ENCODE results near the gene ITIH3.

Gene ITIH3, protein sequence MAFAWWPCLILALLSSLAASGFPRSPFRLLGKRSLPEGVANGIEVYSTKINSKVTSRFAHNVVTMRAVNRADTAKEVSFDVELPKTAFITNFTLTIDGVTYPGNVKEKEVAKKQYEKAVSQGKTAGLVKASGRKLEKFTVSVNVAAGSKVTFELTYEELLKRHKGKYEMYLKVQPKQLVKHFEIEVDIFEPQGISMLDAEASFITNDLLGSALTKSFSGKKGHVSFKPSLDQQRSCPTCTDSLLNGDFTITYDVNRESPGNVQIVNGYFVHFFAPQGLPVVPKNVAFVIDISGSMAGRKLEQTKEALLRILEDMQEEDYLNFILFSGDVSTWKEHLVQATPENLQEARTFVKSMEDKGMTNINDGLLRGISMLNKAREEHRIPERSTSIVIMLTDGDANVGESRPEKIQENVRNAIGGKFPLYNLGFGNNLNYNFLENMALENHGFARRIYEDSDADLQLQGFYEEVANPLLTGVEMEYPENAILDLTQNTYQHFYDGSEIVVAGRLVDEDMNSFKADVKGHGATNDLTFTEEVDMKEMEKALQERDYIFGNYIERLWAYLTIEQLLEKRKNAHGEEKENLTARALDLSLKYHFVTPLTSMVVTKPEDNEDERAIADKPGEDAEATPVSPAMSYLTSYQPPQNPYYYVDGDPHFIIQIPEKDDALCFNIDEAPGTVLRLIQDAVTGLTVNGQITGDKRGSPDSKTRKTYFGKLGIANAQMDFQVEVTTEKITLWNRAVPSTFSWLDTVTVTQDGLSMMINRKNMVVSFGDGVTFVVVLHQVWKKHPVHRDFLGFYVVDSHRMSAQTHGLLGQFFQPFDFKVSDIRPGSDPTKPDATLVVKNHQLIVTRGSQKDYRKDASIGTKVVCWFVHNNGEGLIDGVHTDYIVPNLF

DNA sequence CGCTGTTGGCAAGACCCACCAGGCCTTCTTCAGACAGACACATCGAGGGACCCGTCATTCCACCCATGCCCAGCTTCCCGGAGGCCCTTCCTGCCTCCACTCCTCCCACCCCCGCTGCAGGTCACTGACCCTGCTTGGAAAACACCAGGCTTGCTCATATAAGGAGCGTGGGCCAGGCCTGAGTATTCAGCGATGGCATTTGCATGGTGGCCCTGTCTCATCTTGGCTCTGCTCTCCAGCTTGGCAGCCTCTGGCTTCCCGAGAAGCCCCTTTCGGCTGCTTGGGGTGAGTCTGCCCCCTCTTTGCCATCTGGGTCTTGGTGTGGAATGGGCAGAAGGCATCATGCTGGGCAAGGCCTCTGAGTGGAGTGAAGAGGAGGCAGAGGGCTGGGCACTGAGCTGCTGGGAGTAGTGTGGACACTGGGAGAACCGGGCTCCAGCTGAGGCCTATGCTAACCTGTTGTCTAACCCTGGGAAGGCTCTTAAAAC is at the start of gene ITIH3:
TSS of gene ITIH3 (plus strand) at position 185 of the 488 bp plus-strand sequence. CDS start at position 193, 8 bp downstream.
- TF ChIP-seq, protein P1, sequence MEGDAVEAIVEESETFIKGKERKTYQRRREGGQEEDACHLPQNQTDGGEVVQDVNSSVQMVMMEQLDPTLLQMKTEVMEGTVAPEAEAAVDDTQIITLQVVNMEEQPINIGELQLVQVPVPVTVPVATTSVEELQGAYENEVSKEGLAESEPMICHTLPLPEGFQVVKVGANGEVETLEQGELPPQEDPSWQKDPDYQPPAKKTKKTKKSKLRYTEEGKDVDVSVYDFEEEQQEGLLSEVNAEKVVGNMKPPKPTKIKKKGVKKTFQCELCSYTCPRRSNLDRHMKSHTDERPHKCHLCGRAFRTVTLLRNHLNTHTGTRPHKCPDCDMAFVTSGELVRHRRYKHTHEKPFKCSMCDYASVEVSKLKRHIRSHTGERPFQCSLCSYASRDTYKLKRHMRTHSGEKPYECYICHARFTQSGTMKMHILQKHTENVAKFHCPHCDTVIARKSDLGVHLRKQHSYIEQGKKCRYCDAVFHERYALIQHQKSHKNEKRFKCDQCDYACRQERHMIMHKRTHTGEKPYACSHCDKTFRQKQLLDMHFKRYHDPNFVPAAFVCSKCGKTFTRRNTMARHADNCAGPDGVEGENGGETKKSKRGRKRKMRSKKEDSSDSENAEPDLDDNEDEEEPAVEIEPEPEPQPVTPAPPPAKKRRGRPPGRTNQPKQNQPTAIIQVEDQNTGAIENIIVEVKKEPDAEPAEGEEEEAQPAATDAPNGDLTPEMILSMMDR (conservative IDR thresholded peaks at IDR 0.05; ENCODE audit: low read depth, low read length), result no peak
- Histone ChIP-seq H3K27me3 (ENCODE audit: insufficient read depth, low read depth) (no peaks in the 10 kb centered on the region), H3K27ac (no peak within 1 kb of the TSS), H4K20me1 (ENCODE audit: insufficient read depth) (no peaks in the 10 kb centered on the region), H3K79me2 (ENCODE audit: insufficient read depth, low read depth) (no peaks in the 10 kb centered on the region), H3K9ac (no peak within 1 kb of the TSS), H3K4me2 (no peak within 1 kb of the TSS), H3K36me3 (ENCODE audit: insufficient read depth) (no peaks in the 10 kb centered on the region), H2AFZ (ENCODE audit: low read depth) (no peak within 1 kb of the TSS), H3K4me1 (ENCODE audit: low read depth, poor library complexity, severe bottlenecking) (no peaks in the 10 kb centered on the region), H3K4me3 (IDR thresholded peaks at IDR 0.05; ENCODE audit: insufficient read depth, low read depth, low read length) (no peak within 1 kb of the TSS)

DNA sequence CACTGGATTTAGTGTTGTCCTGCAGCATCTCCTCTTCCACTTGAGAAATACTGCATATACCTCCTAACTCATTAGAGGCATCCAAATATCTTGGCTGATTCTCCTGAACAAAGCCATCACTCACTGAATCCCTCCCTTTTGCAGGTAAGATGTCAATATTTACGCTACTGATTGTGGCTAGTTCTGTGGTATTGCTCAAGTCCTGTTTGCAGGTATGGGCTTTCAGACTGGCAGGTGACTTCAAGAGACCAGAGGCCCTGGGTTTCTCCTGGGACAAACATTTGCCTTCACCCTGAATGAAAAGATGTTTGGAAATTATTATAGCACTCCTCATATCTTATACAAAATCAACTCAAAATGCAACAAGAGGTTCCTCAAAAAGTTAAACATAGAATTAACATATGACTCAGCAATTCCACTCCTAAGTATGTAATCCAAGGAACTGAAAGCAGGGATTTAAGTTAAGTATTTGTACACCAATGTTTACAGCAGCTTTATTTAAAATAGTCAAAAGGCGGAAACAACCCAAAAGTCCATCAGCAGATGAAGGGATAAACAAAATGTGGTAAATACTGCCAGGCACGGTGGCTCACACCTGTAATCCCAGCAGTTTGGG is 42.4 kb upstream of the ITIH3 start:
- H4K20me1 ChIP-seq (ENCODE audit: insufficient read depth), result no peaks in the 10 kb centered on the region
- no peaks in the 10 kb centered on the region for H3K36me3 ChIP-seq (ENCODE audit: insufficient read depth)
- peaks cover 4% of the 10 kb centered on the region for H3K4me1 ChIP-seq (ENCODE audit: low read depth, poor library complexity, severe bottlenecking)
- no peak overlapping the region for H3K9ac ChIP-seq
- no peaks in the 10 kb centered on the region for H3K79me2 ChIP-seq (ENCODE audit: insufficient read depth, low read depth)
- no peaks in the 10 kb centered on the region for H3K27me3 ChIP-seq (ENCODE audit: insufficient read depth, low read depth)
- H3K27ac ChIP-seq, result no peak overlapping the region
- H3K4me3 ChIP-seq (IDR thresholded peaks at IDR 0.05; ENCODE audit: insufficient read depth, low read depth, low read length), result no peak overlapping the region
- no peak overlapping the region for H2AFZ ChIP-seq (ENCODE audit: low read depth)
- TF ChIP-seq, protein P1 (conservative IDR thresholded peaks at IDR 0.05; ENCODE audit: low read depth, low read length), result no peak
- no peak overlapping the region for H3K4me2 ChIP-seq

DNA sequence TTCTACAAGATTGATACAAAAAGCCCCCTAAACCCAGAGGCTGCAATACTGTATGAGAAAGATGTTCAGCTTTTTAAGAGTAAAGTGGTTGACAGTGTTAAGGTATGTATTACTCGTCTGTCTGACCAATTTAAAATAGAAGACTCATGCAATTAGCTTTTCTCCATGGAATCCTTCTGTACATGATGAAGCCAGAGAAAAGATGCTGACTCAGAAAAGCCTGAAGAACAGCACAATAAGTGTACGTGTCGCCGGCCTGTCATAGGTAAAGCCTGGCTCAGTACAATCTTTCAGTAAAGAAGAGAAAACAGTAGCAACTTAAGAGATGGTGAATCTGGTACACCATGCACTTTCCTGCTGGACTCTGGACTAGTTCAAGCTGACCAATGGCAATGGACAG is 40.2 kb upstream of the ITIH3 start:
- Histone ChIP-seq H3K4me3 (IDR thresholded peaks at IDR 0.05; ENCODE audit: insufficient read depth, low read depth, low read length) (no peak overlapping the region), H2AFZ (ENCODE audit: low read depth) (no peak overlapping the region), H3K9ac (no peak overlapping the region), H3K4me2 (no peak overlapping the region), H3K4me1 (ENCODE audit: low read depth, poor library complexity, severe bottlenecking) (peaks cover 4% of the 10 kb centered on the region), H3K36me3 (ENCODE audit: insufficient read depth) (no peaks in the 10 kb centered on the region), H4K20me1 (ENCODE audit: insufficient read depth) (no peaks in the 10 kb centered on the region), H3K27me3 (ENCODE audit: insufficient read depth, low read depth) (no peaks in the 10 kb centered on the region), H3K27ac (no peak overlapping the region), H3K79me2 (ENCODE audit: insufficient read depth, low read depth) (no peaks in the 10 kb centered on the region)
- TF ChIP-seq, protein P1 (conservative IDR thresholded peaks at IDR 0.05; ENCODE audit: low read depth, low read length), result no peak

DNA sequence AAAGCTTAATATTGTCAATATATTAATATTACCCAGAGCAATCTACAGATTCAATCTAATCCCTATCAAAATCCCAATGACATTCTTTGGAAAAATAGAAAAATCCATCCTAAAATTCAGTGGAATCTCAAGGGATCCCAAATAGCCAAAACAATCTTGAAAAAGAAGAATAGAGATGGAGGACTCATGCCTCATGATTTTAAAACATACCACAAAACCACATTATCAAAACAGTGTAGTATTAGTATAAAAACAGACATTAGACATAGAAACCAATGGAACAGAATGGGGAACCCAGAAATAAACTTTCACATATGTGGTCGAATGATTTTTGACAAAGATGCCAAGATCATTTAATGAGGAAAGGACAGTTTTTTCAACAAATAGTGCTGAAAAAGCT is 38.5 kb upstream of the ITIH3 start:
- no peak overlapping the region for H2AFZ ChIP-seq (ENCODE audit: low read depth)
- H3K36me3 ChIP-seq (ENCODE audit: insufficient read depth), result no peaks in the 10 kb centered on the region
- H3K4me1 ChIP-seq (ENCODE audit: low read depth, poor library complexity, severe bottlenecking), result peaks cover 4% of the 10 kb centered on the region
- no peak overlapping the region for H3K4me2 ChIP-seq
- H3K27ac ChIP-seq, result no peak overlapping the region
- no peaks in the 10 kb centered on the region for H3K27me3 ChIP-seq (ENCODE audit: insufficient read depth, low read depth)
- H3K4me3 ChIP-seq (IDR thresholded peaks at IDR 0.05; ENCODE audit: insufficient read depth, low read depth, low read length), result no peak overlapping the region
- H4K20me1 ChIP-seq (ENCODE audit: insufficient read depth), result no peaks in the 10 kb centered on the region
- TF ChIP-seq, protein P1 (conservative IDR thresholded peaks at IDR 0.05; ENCODE audit: low read depth, low read length), result no peak
- H3K79me2 ChIP-seq (ENCODE audit: insufficient read depth, low read depth), result no peaks in the 10 kb centered on the region
- no peak overlapping the region for H3K9ac ChIP-seq
